Retinal pigment epithelial cell (primary cell): ENCODE results near the gene CPNE6.
"Not testable (repeated sequence)": the region's sequence is repeated elsewhere in the genome, so short reads cannot be mapped to it uniquely, and the experiment has no call there.

Experiments used
- DNase-seq: peaks from one replicate; pipeline ENCODE4 v3.0.0-alpha.2; 2010; ENCODE audit warnings: low read depth
- H3K4me3 ChIP-seq: 2 replicates; pipeline ENCODE4 v1.5.1; 2011; ENCODE audit warnings: mild to moderate bottlenecking, low read length, control low read depth, moderate library complexity
- TF ChIP-seq, protein P1 (sequence below): conservative IDR thresholded peaks from 2 replicates; pipeline ENCODE4 v1.5.1; 2011; ENCODE audit warnings: low read depth, low read length, control low read depth, inconsistent platforms

CPNE6 gene

DNA sequence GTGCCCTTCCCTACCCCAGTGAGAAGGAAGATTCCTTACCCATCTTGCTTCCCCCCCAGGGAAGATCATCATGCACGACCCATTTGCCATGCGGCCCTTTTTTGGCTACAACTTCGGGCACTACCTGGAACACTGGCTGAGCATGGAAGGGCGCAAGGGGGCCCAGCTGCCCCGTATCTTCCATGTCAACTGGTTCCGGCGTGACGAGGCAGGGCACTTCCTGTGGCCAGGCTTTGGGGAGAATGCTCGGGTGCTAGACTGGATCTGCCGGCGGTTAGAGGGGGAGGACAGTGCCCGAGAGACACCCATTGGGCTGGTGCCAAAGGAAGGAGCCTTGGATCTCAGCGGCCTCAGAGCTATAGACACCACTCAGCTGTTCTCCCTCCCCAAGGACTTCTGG, 32.1 kb downstream of the CPNE6 start:
- DNase-seq: no peak
- no peak overlapping the region for H3K4me3 ChIP-seq
- TF ChIP-seq, protein P1, sequence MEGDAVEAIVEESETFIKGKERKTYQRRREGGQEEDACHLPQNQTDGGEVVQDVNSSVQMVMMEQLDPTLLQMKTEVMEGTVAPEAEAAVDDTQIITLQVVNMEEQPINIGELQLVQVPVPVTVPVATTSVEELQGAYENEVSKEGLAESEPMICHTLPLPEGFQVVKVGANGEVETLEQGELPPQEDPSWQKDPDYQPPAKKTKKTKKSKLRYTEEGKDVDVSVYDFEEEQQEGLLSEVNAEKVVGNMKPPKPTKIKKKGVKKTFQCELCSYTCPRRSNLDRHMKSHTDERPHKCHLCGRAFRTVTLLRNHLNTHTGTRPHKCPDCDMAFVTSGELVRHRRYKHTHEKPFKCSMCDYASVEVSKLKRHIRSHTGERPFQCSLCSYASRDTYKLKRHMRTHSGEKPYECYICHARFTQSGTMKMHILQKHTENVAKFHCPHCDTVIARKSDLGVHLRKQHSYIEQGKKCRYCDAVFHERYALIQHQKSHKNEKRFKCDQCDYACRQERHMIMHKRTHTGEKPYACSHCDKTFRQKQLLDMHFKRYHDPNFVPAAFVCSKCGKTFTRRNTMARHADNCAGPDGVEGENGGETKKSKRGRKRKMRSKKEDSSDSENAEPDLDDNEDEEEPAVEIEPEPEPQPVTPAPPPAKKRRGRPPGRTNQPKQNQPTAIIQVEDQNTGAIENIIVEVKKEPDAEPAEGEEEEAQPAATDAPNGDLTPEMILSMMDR: no peak

GRCh38 chr14:24105609-24106239, 34.4 kb downstream of the CPNE6 start:
- not testable (repeated sequence) for DNase-seq, H3K4me3 ChIP-seq

- no peak overlapping the region for H3K4me3 ChIP-seq
- TF ChIP-seq, protein P1: no peak
- no peak for DNase-seq
Observed at GRCh38 chr14:24106672-24107271, 35.4 kb downstream of the CPNE6 start.

GRCh38 chr14:24108336-24108874, 37.0 kb downstream of the CPNE6 start:
- no peak for DNase-seq
- TF ChIP-seq, protein P1: no peak
- H3K4me3 ChIP-seq: no peak overlapping the region

DNA sequence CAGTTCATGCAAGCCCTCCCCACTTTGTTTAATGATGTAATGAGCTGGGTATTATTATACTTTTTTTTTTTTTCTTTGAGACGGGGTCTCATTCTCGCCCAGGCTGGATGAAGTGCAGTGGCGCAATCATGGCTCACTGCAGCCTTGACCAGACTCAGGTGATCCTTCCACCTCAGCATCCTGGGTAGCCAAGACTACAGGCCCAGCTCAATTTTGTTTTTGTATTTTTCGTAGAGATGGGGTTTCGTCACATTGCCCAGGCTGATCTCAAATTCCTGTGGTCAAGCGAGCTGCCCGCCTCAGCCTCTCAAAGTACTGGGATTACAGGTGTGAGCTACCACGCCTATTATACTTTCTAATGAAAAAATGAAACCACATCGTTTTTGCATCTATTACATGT, 38.7 kb downstream of the CPNE6 start:
- DNase-seq: no peak
- TF ChIP-seq, protein P1: no peak

DNA sequence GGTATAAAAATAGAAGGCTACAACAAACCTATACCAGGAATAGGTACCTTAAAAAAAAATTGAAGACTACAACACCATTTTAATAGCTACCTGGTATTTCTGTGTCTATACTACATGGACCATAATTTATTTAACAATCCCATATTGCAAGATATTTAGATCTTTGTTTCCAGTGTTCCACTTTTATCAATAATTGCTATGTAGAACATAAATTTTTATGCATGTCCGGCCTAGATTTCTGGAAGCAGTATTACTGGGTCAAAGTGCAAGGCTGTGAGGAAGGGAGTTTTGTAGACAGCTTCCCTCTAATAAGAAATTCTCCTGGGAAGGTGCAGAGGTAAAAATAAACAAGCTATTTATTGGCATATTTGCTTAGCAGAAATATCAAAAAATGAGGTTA, 39.2 kb downstream of the CPNE6 start:
- no peak overlapping the region for H3K4me3 ChIP-seq
- TF ChIP-seq, protein P1: no peak
- no peak for DNase-seq

More for the DNA sequence above, 38.7 kb downstream of the CPNE6 start:
- no peak overlapping the region for H3K4me3 ChIP-seq

DNA sequence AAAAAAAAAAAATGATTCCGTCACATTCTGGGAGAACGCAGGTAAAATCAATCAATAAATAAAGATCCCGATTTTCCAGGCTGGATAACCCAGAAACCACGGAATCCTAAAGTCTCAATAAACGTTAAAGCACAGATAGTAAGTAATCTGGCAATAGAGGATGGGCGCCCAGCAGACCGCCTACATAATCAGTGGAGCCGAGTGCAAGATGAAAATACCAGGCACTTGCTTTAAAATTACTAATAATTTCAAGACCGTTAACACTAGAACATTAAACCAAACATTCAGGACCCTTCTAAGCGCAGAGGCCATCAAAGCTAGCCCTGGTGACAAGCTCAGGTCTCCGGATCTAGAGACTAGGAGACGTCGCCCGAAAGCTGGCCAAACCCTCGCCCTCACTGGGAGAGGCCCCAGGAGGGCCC, 42.0 kb downstream of the CPNE6 start:
- DNase-seq: no peak
- peak overlapping the region; percentile 94 for H3K4me3 ChIP-seq
- TF ChIP-seq, protein P1: no peak
